ENCODE data around the gene TSPY2.
"Not testable (repeated sequence)": the region's sequence is repeated elsewhere in the genome, so short reads cannot be mapped to it uniquely, and the experiment has no call there.

Gene TSPY2

GRCh38 chrY:6245923-6246322 lies at the start of gene TSPY2:
TSPY2 (plus strand) TSS chrY:6246223; CDS start chrY:6246269, 46 bp downstream.
- DNase-seq = not testable (repeated sequence)

GRCh38 chrY:6209565-6209964 lies 36.5 kb upstream of the TSPY2 start:
- not testable (repeated sequence) for DNase-seq

GRCh38 chrY:6217045-6217444 lies 29.0 kb upstream of the TSPY2 start:
- not testable (repeated sequence) for DNase-seq

GRCh38 chrY:6269839-6270238 lies 23.8 kb downstream of the TSPY2 start:
- DNase-seq = not testable (repeated sequence)
